NCI-H128 (cell line): ENCODE data around the gene PANK4.

ENCODE experiments used
- DNase-seq: peaks from one replicate; lab custom pipeline; 2025; ENCODE audit not compliant: unreplicated experiment; lab: John Stamatoyannopoulos, UW

PANK4 gene

GRCh38 chr1:2480236-2480985 lies 46.0 kb downstream of the PANK4 start:
- no peak for DNase-seq

GRCh38 chr1:2479618-2480017 lies 46.8 kb downstream of the PANK4 start:
- no peak for DNase-seq

GRCh38 chr1:2479186-2479585 lies 47.2 kb downstream of the PANK4 start:
- DNase-seq = no peak

- no peak for DNase-seq
These were observed 48.5 kb downstream of the PANK4 start for GRCh38 chr1:2477791-2478499.

- DNase-seq = no peak
These were observed 49.1 kb downstream of the PANK4 start for GRCh38 chr1:2477309-2477708.

- DNase-seq = no peak
These were observed 50.1 kb downstream of the PANK4 start, which contains the start of gene PLCH2 for GRCh38 chr1:2476061-2476999. Gene PLCH2, plus strand, starts transcription at chr1:2476289. Its CDS starts 300 bp downstream, at chr1:2476589.

- DNase-seq = no peak
These were observed 50.8 kb downstream of the PANK4 start for GRCh38 chr1:2475571-2475970.

- no peak for DNase-seq
These were observed 51.4 kb downstream of the PANK4 start for GRCh38 chr1:2474933-2475371.

- DNase-seq = no peak
These were observed 52.1 kb downstream of the PANK4 start for GRCh38 chr1:2474104-2474844.

GRCh38 chr1:2473198-2473597 lies 53.2 kb downstream of the PANK4 start:
- no peak for DNase-seq

- DNase-seq = no peak
These were observed 53.7 kb downstream of the PANK4 start for GRCh38 chr1:2472561-2473177.

GRCh38 chr1:2472109-2472508 lies 54.3 kb downstream of the PANK4 start:
- no peak for DNase-seq

- DNase-seq = no peak
These were observed 54.8 kb downstream of the PANK4 start for GRCh38 chr1:2471587-2472001.

GRCh38 chr1:2471159-2471471 lies 55.3 kb downstream of the PANK4 start:
- DNase-seq = no peak

GRCh38 chr1:2470290-2471158 lies 55.9 kb downstream of the PANK4 start:
- no peak for DNase-seq

GRCh38 chr1:2469103-2469940 lies 57.1 kb downstream of the PANK4 start:
- no peak for DNase-seq

GRCh38 chr1:2468540-2468939 lies 57.9 kb downstream of the PANK4 start:
- DNase-seq = no peak

- DNase-seq = no peak
These were observed 58.3 kb downstream of the PANK4 start for GRCh38 chr1:2468041-2468472.
